H9 (cell line): ENCODE results near the gene TEAD2. TPM values are rescaled to one million over a fixed set of nuclear protein-coding genes. Genes with fewer than 3 reads are reported as not detected.

Experiments used
- DNase-seq: peaks from one replicate; pipeline ENCODE4 v3.0.0-alpha.2; 2017
- H2AFZ ChIP-seq: one replicate; pipeline ENCODE4 v1.6.1; 2013; ENCODE audit warnings: mild to moderate bottlenecking, low read length, control low read depth, moderate library complexity
- H2AK5ac ChIP-seq: 2 replicates; pipeline ENCODE4 v1.6.1; 2013; ENCODE audit warnings: low read length, control low read depth, mixed read lengths; ENCODE audit not compliant: insufficient read length
- H2BK120ac ChIP-seq: one replicate; pipeline ENCODE4 v1.6.1; 2013; ENCODE audit warnings: low read depth, mild to moderate bottlenecking, low read length, control low read depth, inconsistent platforms; ENCODE audit not compliant: poor library complexity, severe bottlenecking
- H2BK12ac ChIP-seq: 2 replicates; pipeline ENCODE4 v1.6.1; 2013; ENCODE audit warnings: low read length, control low read depth, mixed read lengths, low read depth; ENCODE audit not compliant: insufficient read length
- H2BK15ac ChIP-seq: 2 replicates; pipeline ENCODE4 v1.6.1; 2013; ENCODE audit warnings: low read depth, low read length, control low read depth
- H2BK20ac ChIP-seq: one replicate; pipeline ENCODE4 v1.6.1; 2013; ENCODE audit warnings: low read depth, mild to moderate bottlenecking, low read length, control low read depth, inconsistent platforms; ENCODE audit not compliant: poor library complexity, severe bottlenecking
- H2BK5ac ChIP-seq: 2 replicates; pipeline ENCODE4 v1.6.1; 2013; ENCODE audit warnings: low read length, control low read depth, mixed read lengths; ENCODE audit not compliant: insufficient read length
- H3K14ac ChIP-seq: 2 replicates; pipeline ENCODE4 v1.6.1; 2013; ENCODE audit warnings: low read length, control low read depth; ENCODE audit not compliant: insufficient read depth
- H3K18ac ChIP-seq: 2 replicates; pipeline ENCODE4 v1.6.1; 2013; ENCODE audit warnings: low read depth, mild to moderate bottlenecking, mixed read lengths, low read length, control low read depth; ENCODE audit not compliant: insufficient read length
- H3K23ac ChIP-seq: 2 replicates; pipeline ENCODE4 v1.6.1; 2013; ENCODE audit warnings: low read length, control low read depth, mixed read lengths, low read depth; ENCODE audit not compliant: insufficient read length
- H3K23me2 ChIP-seq: 2 replicates; pipeline ENCODE4 v1.6.1; 2013; ENCODE audit warnings: low read depth, mild to moderate bottlenecking, mixed read lengths, low read length, control low read depth; ENCODE audit not compliant: insufficient read length, poor library complexity, severe bottlenecking
- H3K27ac ChIP-seq: 2 replicates; pipeline ENCODE4 v1.5.1; 2013; ENCODE audit warnings: low read length, control low read depth, mixed read lengths, low read depth; ENCODE audit not compliant: insufficient read length
- H3K27me3 ChIP-seq: 2 replicates; pipeline ENCODE4 v1.6.1; 2013; ENCODE audit warnings: low read length, control low read depth, inconsistent platforms; ENCODE audit not compliant: insufficient read depth
- H3K4ac ChIP-seq: 2 replicates; pipeline ENCODE4 v1.6.1; 2013; ENCODE audit warnings: low read depth, mild to moderate bottlenecking, control low read depth, inconsistent platforms, low read length, moderate library complexity
- H3K4me1 ChIP-seq: 2 replicates; pipeline ENCODE4 v1.6.1; 2013; ENCODE audit warnings: low read length, control low read depth, inconsistent platforms; ENCODE audit not compliant: insufficient read depth
- H3K4me2 ChIP-seq: 2 replicates; pipeline ENCODE4 v1.6.1; 2013; ENCODE audit warnings: low read length, control low read depth, mixed read lengths; ENCODE audit not compliant: insufficient read length, insufficient read depth
- H3K56ac ChIP-seq: 2 replicates; pipeline ENCODE4 v1.6.1; 2013; ENCODE audit warnings: low read depth, mild to moderate bottlenecking, mixed read lengths, low read length, control low read depth; ENCODE audit not compliant: insufficient read length
- H3K79me1 ChIP-seq: 2 replicates; pipeline ENCODE4 v1.6.1; 2013; ENCODE audit warnings: low read depth, mild to moderate bottlenecking, moderate library complexity, low read length, control low read depth, inconsistent platforms; ENCODE audit not compliant: insufficient read depth, poor library complexity, severe bottlenecking
- H3K79me2 ChIP-seq: 2 replicates; pipeline ENCODE4 v1.6.1; 2013; ENCODE audit warnings: low read length, control low read depth, inconsistent platforms; ENCODE audit not compliant: insufficient read depth
- H3K9ac ChIP-seq: 2 replicates; pipeline ENCODE4 v1.6.1; 2013; ENCODE audit warnings: low read length, control low read depth, mixed read lengths; ENCODE audit not compliant: insufficient read length; ENCODE audit errors: extremely low read depth
- H3K9me3 ChIP-seq: one replicate; pipeline ENCODE4 v1.6.1; 2013; ENCODE audit warnings: low read depth, low read length, inconsistent platforms; ENCODE audit not compliant: control insufficient read depth
- H3T11ph ChIP-seq: one replicate; pipeline ENCODE4 v1.6.1; 2013; ENCODE audit warnings: mild to moderate bottlenecking, low read length, control low read depth, inconsistent platforms
- H4K20me1 ChIP-seq: one replicate; pipeline ENCODE4 v1.6.1; 2013; ENCODE audit not compliant: control insufficient read depth, insufficient read length, insufficient read depth
- H4K5ac ChIP-seq: 2 replicates; pipeline ENCODE4 v1.6.1; 2013; ENCODE audit warnings: low read depth, mild to moderate bottlenecking, mixed read lengths, low read length, control low read depth; ENCODE audit not compliant: insufficient read length
- H4K8ac ChIP-seq: replicated peaks from 2 replicates; pipeline ENCODE4 v1.6.1; 2013; ENCODE audit warnings: low read length, control low read depth, mixed read lengths, low read depth; ENCODE audit not compliant: insufficient read length
- H4K91ac ChIP-seq: 2 replicates; pipeline ENCODE4 v1.6.1; 2013; ENCODE audit warnings: low read depth, mild to moderate bottlenecking, moderate library complexity, mixed read lengths, low read length, control low read depth; ENCODE audit not compliant: insufficient read length
- H3K27ac Mint-ChIP-seq, 3 experiments: 2 replicates in 2 of 3; 3 replicates in 1 of 3; pipeline ENCODE4 v1.8.0; 2020 to 2021; ENCODE audit warnings: mixed read lengths in 3 of 3, mild to moderate bottlenecking in 1 of 3, moderate library complexity in 1 of 3
- H3K27me3 Mint-ChIP-seq: 2 replicates; pipeline ENCODE4 v1.8.0; 2021; ENCODE audit warnings: low read depth, mild to moderate bottlenecking, moderate library complexity, mixed read lengths
- H3K36me3 Mint-ChIP-seq, 3 experiments: 2 replicates in 2 of 3; 3 replicates in 1 of 3; pipeline ENCODE4 v1.8.0; 2020 to 2021; ENCODE audit warnings: low read depth in 3 of 3, mixed read lengths in 3 of 3; ENCODE audit not compliant: insufficient read depth in 1 of 3
- H3K4me1 Mint-ChIP-seq, 2 experiments: 2 replicates each; pipeline ENCODE4 v1.8.0; 2020; ENCODE audit warnings: mixed read lengths in 2 of 2
- H3K4me3 Mint-ChIP-seq, 2 experiments: 2 replicates in 1 of 2; 3 replicates in 1 of 2; pipeline ENCODE4 v1.8.0; 2020 to 2021; ENCODE audit warnings: mild to moderate bottlenecking in 2 of 2, mixed read lengths in 2 of 2, moderate library complexity in 1 of 2
- H3K9me3 Mint-ChIP-seq, 2 experiments: 2 replicates in 1 of 2; 3 replicates in 1 of 2; pipeline ENCODE4 v1.8.0; 2020; ENCODE audit warnings: mild to moderate bottlenecking in 2 of 2, mixed read lengths in 2 of 2, moderate library complexity in 1 of 2
- CTCF ChIP-seq: fragments of 200-600 bp; sonication (generic); conservative IDR thresholded peaks from 3 replicates; pipeline ENCODE4 v1.8.0; 2021; ENCODE audit warnings: antibody characterized with exemption, mild to moderate bottlenecking
- WGBS: extraction: QIAGEN DNeasy Blood & Tissue Kit; methylation state at CpG from one replicate; pipeline ENCODE4 v1.1.7; 2013; ENCODE audit warnings: missing lambda C conversion rate, low lambda C conversion rate, mixed read lengths; ENCODE audit not compliant: insufficient read length; ENCODE audit errors: extremely low coverage; 5-methylcytosine and 5-hydroxymethylcytosine counted together
- total RNA-seq: library from RNA; stranded (reverse); gene quantifications from 2 replicates; pipeline ENCODE4 v1.2.1, GENCODE V29; 2021

TEAD2 gene
- total RNA-seq, 1 experiment from 2014 or later = 126 TPM

- Histone ChIP-seq H3K79me2 (peaks cover 6% of the 10 kb centered on the region; the same call in 1 of the 2 replicates), H3K18ac (no peak overlapping the region), H4K5ac (no peak overlapping the region), H3K4me2 (no peak overlapping the region), H3K23me2 (no peaks in the 10 kb centered on the region), H2BK12ac (no peak overlapping the region), H3K9ac (peak overlapping the region; percentile 13), H3K27me3 (no peaks in the 10 kb centered on the region), H3K9me3 (no peaks in the 10 kb centered on the region), H3K56ac (no peak overlapping the region), H4K20me1 (no peaks in the 10 kb centered on the region), H3K23ac (no peak overlapping the region), H3K79me1 (peaks cover 6% of the 10 kb centered on the region), H4K8ac (no peak overlapping the region), H3K14ac (no peak overlapping the region), H3T11ph (no peak overlapping the region), H3K4me1 (no peaks in the 10 kb centered on the region), H2BK15ac (no peak overlapping the region), H2BK120ac (no peak overlapping the region), H2AK5ac (no peak overlapping the region), H2AFZ (no peak overlapping the region), H4K91ac (no peak overlapping the region), H2BK5ac (no peak overlapping the region), H3K27ac (no peak overlapping the region), H3K4ac (no peak overlapping the region), H2BK20ac (no peak overlapping the region)
- peak overlapping the region in 1 of 3 experiments; percentile 44; a peak in 1 of 7 replicates for H3K27ac Mint-ChIP-seq
- peaks cover 62 to 76% (median 71%) of the 10 kb centered on the region in 3 experiments; a peak in 6 of 7 replicates for H3K36me3 Mint-ChIP-seq
- no peaks in the 10 kb centered on the region for H3K27me3 Mint-ChIP-seq
- H3K4me3 Mint-ChIP-seq = no peak overlapping the region; a peak in 1 of 5 replicates
- no peak for DNase-seq
- no CpG with 5 or more reads among the region's 9 CpGs for WGBS
- peaks cover 4 to 27% of the 10 kb centered on the region in 2 experiments for H3K4me1 Mint-ChIP-seq
- TF ChIP-seq CTCF = no peak
- H3K9me3 Mint-ChIP-seq = no peaks in the 10 kb centered on the region
Measured at GRCh38 chr19:49357186-49357585, 5.0 kb downstream of the TEAD2 start.
